ENCODE measurements around the gene VMP1. TPM values are rescaled to one million over a fixed set of nuclear protein-coding genes. Genes with fewer than 3 reads are reported as not detected.

VMP1 gene
- polyA plus RNA-seq, 2 donors: 90.8 to 98.0 TPM

DNA sequence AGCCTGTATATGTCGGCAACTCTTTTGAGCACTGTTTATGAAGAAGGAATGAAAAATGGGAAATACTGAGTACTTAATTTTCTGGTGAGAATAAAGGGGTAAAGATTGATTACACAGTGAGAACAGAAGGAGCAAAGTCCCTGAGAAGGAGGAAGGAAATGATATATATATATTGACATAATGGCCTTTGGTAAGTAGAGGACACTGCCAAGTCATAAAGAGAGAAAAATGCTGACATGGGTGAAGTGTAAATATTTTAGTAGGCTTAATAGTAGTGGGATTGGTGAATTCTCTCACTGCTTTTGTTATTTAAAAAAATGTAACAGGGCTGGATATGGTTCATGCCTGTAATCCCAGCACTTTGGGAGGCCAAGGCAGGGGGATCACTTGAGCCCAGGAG is 16.2 kb downstream of the VMP1 start:
- no peaks in the 10 kb centered on the region for H3K27me3 ChIP-seq (ENCODE audit: control insufficient read depth in 1 of 2, insufficient read depth in 2 of 2, low read length in 2 of 2)
- H3K27ac ChIP-seq (ENCODE audit: low read depth in 2 of 2, low read length in 1 of 2): no peak overlapping the region
- H3K36me3 ChIP-seq (ENCODE audit: control insufficient read depth in 2 of 2, insufficient read depth in 2 of 2, low read length in 1 of 2): no peaks in the 10 kb centered on the region
- WGBS, 2 donors: 69 to 74% methylated on average over 1 of the region's 1 CpG
- no peaks in the 10 kb centered on the region for H3K9me3 ChIP-seq (ENCODE audit: control insufficient read depth in 2 of 2, insufficient read depth in 1 of 2, low read depth in 1 of 2, low read length in 1 of 2)
- no peak overlapping the region for H3K4me3 ChIP-seq (ENCODE audit: low read depth in 1 of 2, low read length in 2 of 2)
- H3K4me1 ChIP-seq (ENCODE audit: control insufficient read depth in 2 of 2, insufficient read depth in 2 of 2, low read length in 1 of 2): no peaks in the 10 kb centered on the region

DNA sequence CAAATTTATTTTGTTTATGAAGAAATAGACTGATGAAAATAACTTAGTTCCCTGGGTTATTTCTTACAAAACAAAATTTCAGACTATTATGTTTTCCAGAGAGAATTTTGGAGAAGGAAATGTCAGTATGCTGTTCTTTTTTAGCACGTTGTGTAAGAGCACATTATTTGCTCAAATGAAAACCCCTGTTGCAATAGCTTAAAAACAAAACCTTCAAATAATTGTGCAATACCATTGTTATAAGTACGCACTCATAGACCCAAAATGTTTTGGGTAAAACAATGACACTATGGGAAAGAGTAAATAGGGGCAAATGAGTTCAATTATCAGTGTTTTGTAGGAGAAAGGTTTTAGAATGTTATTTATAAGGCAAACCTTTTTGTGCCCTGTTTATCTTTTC is 18.2 kb downstream of the VMP1 start:
- H3K9me3 ChIP-seq (ENCODE audit: control insufficient read depth in 2 of 2, insufficient read depth in 1 of 2, low read depth in 1 of 2, low read length in 1 of 2): no peaks in the 10 kb centered on the region
- H3K4me1 ChIP-seq (ENCODE audit: control insufficient read depth in 2 of 2, insufficient read depth in 2 of 2, low read length in 1 of 2): no peaks in the 10 kb centered on the region
- H3K27me3 ChIP-seq (ENCODE audit: control insufficient read depth in 1 of 2, insufficient read depth in 2 of 2, low read length in 2 of 2): no peaks in the 10 kb centered on the region
- WGBS, 2 donors: 30 to 43% methylated on average over 2 of the region's 2 CpGs
- H3K36me3 ChIP-seq (ENCODE audit: control insufficient read depth in 2 of 2, insufficient read depth in 2 of 2, low read length in 1 of 2): no peaks in the 10 kb centered on the region
- no peak overlapping the region for H3K27ac ChIP-seq (ENCODE audit: low read depth in 2 of 2, low read length in 1 of 2)
- no peak overlapping the region for H3K4me3 ChIP-seq (ENCODE audit: low read depth in 1 of 2, low read length in 2 of 2)

DNA sequence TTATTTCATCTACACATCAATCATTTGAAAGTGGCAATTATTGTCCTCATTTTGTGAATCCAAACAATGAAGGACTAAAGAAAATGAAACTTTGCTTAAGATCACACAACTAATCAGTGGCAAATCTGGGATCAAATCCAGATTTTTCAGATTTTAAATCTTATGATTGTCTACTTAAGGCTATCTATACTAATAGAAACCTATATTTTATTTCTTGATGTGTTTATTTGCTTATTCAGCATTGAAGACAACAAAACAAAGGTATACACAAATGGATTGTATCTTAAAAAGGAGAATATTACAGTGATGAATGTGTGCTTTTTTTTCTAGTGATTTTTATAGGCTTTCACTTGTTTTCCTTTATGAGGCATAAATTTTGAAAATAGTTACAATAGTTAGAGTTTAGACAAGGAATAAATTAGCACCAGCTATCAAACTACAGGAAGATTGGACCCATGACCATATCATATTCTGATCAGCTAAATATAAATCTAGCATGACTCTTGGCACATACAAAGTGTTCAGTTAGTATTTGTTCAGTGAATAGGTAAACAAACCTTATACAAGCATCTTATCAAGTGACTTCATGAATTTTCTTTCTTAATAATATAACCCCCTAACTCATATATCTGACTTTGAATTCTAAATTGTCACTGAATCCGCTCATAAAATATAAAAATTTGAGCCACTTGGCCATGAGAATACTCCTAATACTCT is 20.5 kb downstream of the VMP1 start:
- Histone ChIP-seq H3K27me3 (ENCODE audit: control insufficient read depth in 1 of 2, insufficient read depth in 2 of 2, low read length in 2 of 2) (no peaks in the 10 kb centered on the region), H3K4me1 (ENCODE audit: control insufficient read depth in 2 of 2, insufficient read depth in 2 of 2, low read length in 1 of 2) (no peaks in the 10 kb centered on the region), H3K36me3 (ENCODE audit: control insufficient read depth in 2 of 2, insufficient read depth in 2 of 2, low read length in 1 of 2) (no peaks in the 10 kb centered on the region), H3K9me3 (ENCODE audit: control insufficient read depth in 2 of 2, insufficient read depth in 1 of 2, low read depth in 1 of 2, low read length in 1 of 2) (no peaks in the 10 kb centered on the region), H3K27ac (ENCODE audit: low read depth in 2 of 2, low read length in 1 of 2) (no peak overlapping the region), H3K4me3 (ENCODE audit: low read depth in 1 of 2, low read length in 2 of 2) (no peak overlapping the region)
- whole genome bisulfite sequencing, 2 donors: 95 to 98% methylated on average over 1 of the region's 1 CpG

DNA sequence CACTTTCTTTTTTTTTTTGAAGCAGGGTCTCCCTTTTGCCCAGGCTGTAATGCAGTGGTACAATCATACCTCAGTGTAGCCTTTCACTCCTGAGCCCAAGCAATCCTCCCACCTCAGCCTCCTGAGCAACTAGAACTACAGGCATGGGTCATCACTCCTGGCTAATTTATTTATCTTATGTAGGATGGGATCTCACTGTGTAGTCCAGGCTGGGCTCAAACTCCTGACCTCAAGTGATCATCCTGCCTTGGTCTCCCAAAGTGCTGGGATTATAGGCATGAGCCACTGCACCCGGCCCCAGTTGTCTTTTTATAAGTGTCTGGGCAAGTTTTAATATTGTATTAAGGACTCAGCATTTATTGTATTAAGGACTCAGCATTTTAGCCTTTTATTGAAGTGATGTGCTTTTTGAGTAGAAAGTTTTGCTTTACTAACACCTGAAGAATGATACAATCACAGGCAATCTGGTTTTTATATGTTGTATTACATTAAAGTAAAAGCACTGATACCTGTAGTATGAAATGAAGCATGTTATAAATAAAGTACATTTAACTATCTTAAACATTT is 22.9 kb downstream of the VMP1 start:
- no peak overlapping the region for H3K27ac ChIP-seq (ENCODE audit: low read depth in 2 of 2, low read length in 1 of 2)
- H3K27me3 ChIP-seq (ENCODE audit: control insufficient read depth in 1 of 2, insufficient read depth in 2 of 2, low read length in 2 of 2): no peaks in the 10 kb centered on the region
- no peak overlapping the region for H3K4me3 ChIP-seq (ENCODE audit: low read depth in 1 of 2, low read length in 2 of 2)
- no peaks in the 10 kb centered on the region for H3K36me3 ChIP-seq (ENCODE audit: control insufficient read depth in 2 of 2, insufficient read depth in 2 of 2, low read length in 1 of 2)
- 81 to 85% methylated on average over 1 of the region's 1 CpG for WGBS, 2 donors
- H3K4me1 ChIP-seq (ENCODE audit: control insufficient read depth in 2 of 2, insufficient read depth in 2 of 2, low read length in 1 of 2): no peaks in the 10 kb centered on the region
- H3K9me3 ChIP-seq (ENCODE audit: control insufficient read depth in 2 of 2, insufficient read depth in 1 of 2, low read depth in 1 of 2, low read length in 1 of 2): no peaks in the 10 kb centered on the region

DNA sequence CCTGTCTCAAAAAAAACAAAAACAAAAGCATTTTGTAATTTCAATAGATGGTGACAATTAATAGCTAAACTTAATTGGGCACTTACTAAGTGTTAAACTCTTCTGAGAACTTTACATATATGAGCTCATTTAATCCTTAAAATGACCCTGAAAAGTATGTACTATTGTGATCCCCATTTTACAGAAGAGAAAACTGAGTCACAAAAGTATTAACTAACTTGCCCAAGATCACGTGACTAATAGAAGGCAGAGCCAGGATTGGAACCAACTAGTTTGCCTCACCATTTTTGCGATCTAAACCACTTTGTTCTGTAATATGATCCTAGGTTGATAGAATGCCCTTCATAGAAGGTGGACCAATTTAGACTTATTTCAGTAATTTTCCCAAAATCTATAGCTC is 26.2 kb downstream of the VMP1 start:
- no peak overlapping the region for H3K4me3 ChIP-seq (ENCODE audit: low read depth in 1 of 2, low read length in 2 of 2)
- no peaks in the 10 kb centered on the region for H3K9me3 ChIP-seq (ENCODE audit: control insufficient read depth in 2 of 2, insufficient read depth in 1 of 2, low read depth in 1 of 2, low read length in 1 of 2)
- no peak overlapping the region for H3K27ac ChIP-seq (ENCODE audit: low read depth in 2 of 2, low read length in 1 of 2)
- WGBS, 2 donors: 87 to 96% methylated on average over 2 of the region's 2 CpGs
- H3K36me3 ChIP-seq (ENCODE audit: control insufficient read depth in 2 of 2, insufficient read depth in 2 of 2, low read length in 1 of 2): no peaks in the 10 kb centered on the region
- H3K27me3 ChIP-seq (ENCODE audit: control insufficient read depth in 1 of 2, insufficient read depth in 2 of 2, low read length in 2 of 2): no peaks in the 10 kb centered on the region
- H3K4me1 ChIP-seq (ENCODE audit: control insufficient read depth in 2 of 2, insufficient read depth in 2 of 2, low read length in 1 of 2): no peaks in the 10 kb centered on the region

DNA sequence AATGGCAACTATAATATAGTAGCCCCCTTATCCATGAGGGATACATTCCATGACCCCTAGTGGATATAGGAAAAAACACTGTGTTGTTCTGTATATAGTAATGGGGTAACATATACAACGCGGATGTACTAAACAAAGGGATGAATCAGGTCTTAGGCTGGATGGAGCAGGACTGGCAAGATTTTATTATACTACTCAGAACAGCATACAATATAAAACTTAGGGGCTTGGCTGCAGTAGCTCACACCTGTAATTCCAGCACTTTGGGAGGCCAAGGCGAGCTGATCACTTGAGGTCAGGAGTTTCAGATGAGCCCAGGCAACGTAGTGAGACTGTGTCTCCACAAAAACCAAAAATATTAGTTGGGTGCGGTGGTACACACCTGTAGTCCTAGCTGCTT is 26.8 kb downstream of the VMP1 start:
- no peaks in the 10 kb centered on the region for H3K36me3 ChIP-seq (ENCODE audit: control insufficient read depth in 2 of 2, insufficient read depth in 2 of 2, low read length in 1 of 2)
- H3K4me3 ChIP-seq (ENCODE audit: low read depth in 1 of 2, low read length in 2 of 2): no peak overlapping the region
- WGBS, 2 donors: 92% methylated on average over 5 of the region's 5 CpGs
- H3K9me3 ChIP-seq (ENCODE audit: control insufficient read depth in 2 of 2, insufficient read depth in 1 of 2, low read depth in 1 of 2, low read length in 1 of 2): no peaks in the 10 kb centered on the region
- H3K27ac ChIP-seq (ENCODE audit: low read depth in 2 of 2, low read length in 1 of 2): peak overlapping the region in 1 of 2 donors; percentile 49
- H3K4me1 ChIP-seq (ENCODE audit: control insufficient read depth in 2 of 2, insufficient read depth in 2 of 2, low read length in 1 of 2): no peaks in the 10 kb centered on the region
- no peaks in the 10 kb centered on the region for H3K27me3 ChIP-seq (ENCODE audit: control insufficient read depth in 1 of 2, insufficient read depth in 2 of 2, low read length in 2 of 2)

DNA sequence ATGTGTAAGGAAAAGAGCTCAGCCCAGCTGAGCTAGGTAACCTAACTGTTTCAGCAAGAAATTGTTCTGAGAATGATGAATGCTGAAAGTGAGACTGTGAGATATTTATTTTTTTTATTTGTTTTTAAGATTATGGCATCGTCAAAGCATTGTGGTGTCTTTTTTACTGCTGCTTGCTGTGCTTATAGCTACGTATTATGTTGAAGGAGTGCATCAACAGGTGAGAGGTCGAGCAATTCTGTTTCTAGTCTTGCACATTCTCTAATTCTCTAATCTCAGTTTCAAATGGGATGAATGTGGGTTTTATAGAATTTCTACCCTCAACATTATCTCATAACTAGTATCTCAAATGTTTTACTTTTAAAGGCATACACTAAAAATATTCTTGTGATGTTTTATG is 29.9 kb downstream of the VMP1 start:
- H3K4me1 ChIP-seq (ENCODE audit: control insufficient read depth in 2 of 2, insufficient read depth in 2 of 2, low read length in 1 of 2): no peaks in the 10 kb centered on the region
- H3K27ac ChIP-seq (ENCODE audit: low read depth in 2 of 2, low read length in 1 of 2): no peak overlapping the region
- H3K36me3 ChIP-seq (ENCODE audit: control insufficient read depth in 2 of 2, insufficient read depth in 2 of 2, low read length in 1 of 2): no peaks in the 10 kb centered on the region
- H3K27me3 ChIP-seq (ENCODE audit: control insufficient read depth in 1 of 2, insufficient read depth in 2 of 2, low read length in 2 of 2): no peaks in the 10 kb centered on the region
- 85 to 92% methylated on average over 3 of the region's 3 CpGs for WGBS, 2 donors
- no peak overlapping the region for H3K4me3 ChIP-seq (ENCODE audit: low read depth in 1 of 2, low read length in 2 of 2)
- no peaks in the 10 kb centered on the region for H3K9me3 ChIP-seq (ENCODE audit: control insufficient read depth in 2 of 2, insufficient read depth in 1 of 2, low read depth in 1 of 2, low read length in 1 of 2)

DNA sequence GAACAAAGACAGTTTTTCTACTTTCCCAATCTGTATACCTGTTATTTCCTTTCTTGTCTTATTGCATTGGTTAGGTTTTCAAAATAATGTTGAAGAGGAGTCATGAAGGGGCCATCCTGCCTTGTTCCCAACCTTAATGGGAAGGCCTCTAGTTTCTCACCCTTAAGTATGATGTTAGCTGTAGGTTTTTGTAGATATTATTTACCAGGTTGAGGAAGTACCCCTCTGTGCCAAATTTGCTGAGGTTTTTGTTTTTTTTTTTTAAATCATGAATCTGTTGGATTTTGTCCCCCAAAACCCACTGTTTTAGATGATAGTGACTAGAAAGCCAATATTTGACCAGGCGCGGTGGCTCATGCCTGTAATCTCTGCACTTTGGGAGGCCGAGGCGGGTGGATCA is 36.4 kb downstream of the VMP1 start:
- H3K9me3 ChIP-seq (ENCODE audit: control insufficient read depth in 2 of 2, insufficient read depth in 1 of 2, low read depth in 1 of 2, low read length in 1 of 2): no peaks in the 10 kb centered on the region
- no peak overlapping the region for H3K4me3 ChIP-seq (ENCODE audit: low read depth in 1 of 2, low read length in 2 of 2)
- no peaks in the 10 kb centered on the region for H3K36me3 ChIP-seq (ENCODE audit: control insufficient read depth in 2 of 2, insufficient read depth in 2 of 2, low read length in 1 of 2)
- no peak overlapping the region for H3K27ac ChIP-seq (ENCODE audit: low read depth in 2 of 2, low read length in 1 of 2)
- 92 to 97% methylated on average over 4 of the region's 4 CpGs for WGBS, 2 donors
- H3K4me1 ChIP-seq (ENCODE audit: control insufficient read depth in 2 of 2, insufficient read depth in 2 of 2, low read length in 1 of 2): no peaks in the 10 kb centered on the region
- no peaks in the 10 kb centered on the region for H3K27me3 ChIP-seq (ENCODE audit: control insufficient read depth in 1 of 2, insufficient read depth in 2 of 2, low read length in 2 of 2)

DNA sequence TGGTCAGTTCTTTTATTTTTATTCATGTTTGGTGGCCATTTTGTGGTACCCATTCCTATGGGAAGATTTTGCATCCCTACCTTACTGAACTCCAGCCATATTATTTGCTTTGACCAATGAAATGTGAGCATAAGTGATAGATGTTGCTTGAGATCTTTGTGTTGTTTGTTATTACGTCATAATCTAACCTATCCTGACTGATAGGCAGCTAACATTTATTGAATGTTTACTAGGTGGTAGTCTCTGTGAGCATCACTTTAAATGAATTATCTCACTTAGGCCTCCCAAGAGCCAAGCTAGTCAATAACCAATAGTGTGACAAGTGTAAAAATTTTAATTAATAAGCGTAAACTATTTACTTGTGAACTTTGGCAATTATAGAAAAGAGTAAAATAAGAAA is 37.6 kb downstream of the VMP1 start:
- 94 to 97% methylated on average over 2 of the region's 2 CpGs for WGBS, 2 donors
- Histone ChIP-seq H3K4me1 (ENCODE audit: control insufficient read depth in 2 of 2, insufficient read depth in 2 of 2, low read length in 1 of 2) (no peaks in the 10 kb centered on the region), H3K27ac (ENCODE audit: low read depth in 2 of 2, low read length in 1 of 2) (no peak overlapping the region), H3K9me3 (ENCODE audit: control insufficient read depth in 2 of 2, insufficient read depth in 1 of 2, low read depth in 1 of 2, low read length in 1 of 2) (no peaks in the 10 kb centered on the region), H3K36me3 (ENCODE audit: control insufficient read depth in 2 of 2, insufficient read depth in 2 of 2, low read length in 1 of 2) (no peaks in the 10 kb centered on the region), H3K27me3 (ENCODE audit: control insufficient read depth in 1 of 2, insufficient read depth in 2 of 2, low read length in 2 of 2) (no peaks in the 10 kb centered on the region), H3K4me3 (ENCODE audit: low read depth in 1 of 2, low read length in 2 of 2) (no peak overlapping the region)

DNA sequence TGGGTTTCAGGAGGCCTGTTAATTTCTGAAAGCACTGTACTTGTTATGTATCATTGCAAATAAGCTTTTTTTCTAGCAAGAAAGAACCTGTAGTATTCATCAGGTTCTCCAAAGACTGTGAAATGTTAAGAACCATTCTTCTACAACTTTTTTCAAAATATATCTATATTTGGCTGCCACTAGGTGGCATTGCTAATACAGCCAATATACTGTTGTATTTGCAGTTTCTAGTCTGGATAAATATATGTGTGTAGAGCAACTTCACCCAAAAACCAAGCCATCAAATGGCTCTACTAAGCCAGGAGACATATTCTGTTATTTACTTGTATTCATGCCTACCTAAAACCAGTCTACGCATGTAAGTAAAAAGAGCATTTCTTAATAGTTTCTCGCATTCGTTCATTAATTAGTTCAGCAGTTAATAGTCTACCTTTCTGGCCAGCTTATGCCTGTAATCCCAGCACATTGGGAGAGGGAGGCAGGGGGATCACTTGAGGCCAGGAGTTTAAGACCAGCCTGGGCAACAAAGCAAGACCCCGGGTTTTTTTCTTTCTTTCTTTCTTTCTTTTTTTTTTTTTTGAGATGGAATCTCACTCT is 39.5 kb downstream of the VMP1 start:
- Histone ChIP-seq H3K9me3 (ENCODE audit: control insufficient read depth in 2 of 2, insufficient read depth in 1 of 2, low read depth in 1 of 2, low read length in 1 of 2) (no peaks in the 10 kb centered on the region), H3K4me3 (ENCODE audit: low read depth in 1 of 2, low read length in 2 of 2) (no peak overlapping the region), H3K4me1 (ENCODE audit: control insufficient read depth in 2 of 2, insufficient read depth in 2 of 2, low read length in 1 of 2) (no peaks in the 10 kb centered on the region), H3K27ac (ENCODE audit: low read depth in 2 of 2, low read length in 1 of 2) (no peak overlapping the region), H3K36me3 (ENCODE audit: control insufficient read depth in 2 of 2, insufficient read depth in 2 of 2, low read length in 1 of 2) (no peaks in the 10 kb centered on the region), H3K27me3 (ENCODE audit: control insufficient read depth in 1 of 2, insufficient read depth in 2 of 2, low read length in 2 of 2) (no peaks in the 10 kb centered on the region)
- WGBS, 2 donors: 87 to 94% methylated on average over 4 of the region's 4 CpGs
